HL-60 (cell line): ENCODE results near the gene HIVEP1.

Source experiments
- DNase-seq, 2 experiments: peaks; one replicate each; pipeline ENCODE4 v3.0.0-alpha.2; 2010 to 2020; ENCODE audit warnings: low read depth in 1 of 2, low spot score in 1 of 2
- H3K27ac ChIP-seq: fragments of 250-450 bp; sonication (Bioruptor Pico); replicated peaks from 2 replicates; pipeline ENCODE4 v1.5.1; 2020; ENCODE audit warnings: mild to moderate bottlenecking, moderate library complexity
- H3K27me3 ChIP-seq: fragments of 250-450 bp; sonication (Bioruptor Pico); 2 replicates; pipeline ENCODE4 v1.5.1; 2021; ENCODE audit warnings: mild to moderate bottlenecking, moderate library complexity; ENCODE audit not compliant: insufficient read depth, poor library complexity, severe bottlenecking
- H3K4me3 ChIP-seq: replicated peaks from 2 replicates; pipeline ENCODE4 v1.5.1; 2011; ENCODE audit warnings: mild to moderate bottlenecking, control low read depth, low read length; ENCODE audit not compliant: insufficient read depth
- CTCF ChIP-seq: IDR thresholded peaks from one replicate; pipeline ENCODE4 v1.5.1; 2011; ENCODE audit warnings: low read length, control low read depth, inconsistent platforms; ENCODE audit not compliant: insufficient read depth
- GABPA ChIP-seq: IDR thresholded peaks from 2 replicates; pipeline ENCODE4 v1.6.1; 2012; ENCODE audit warnings: low read depth
- POLR2AphosphoS5 ChIP-seq: IDR thresholded peaks from 2 replicates; pipeline ENCODE4 v1.6.1; 2012; ENCODE audit warnings: low read depth
- SPI1 ChIP-seq: IDR thresholded peaks from 2 replicates; pipeline ENCODE4 v1.6.1; 2012; ENCODE audit warnings: low read depth, mild to moderate bottlenecking, borderline replicate concordance
- TF ChIP-seq, protein P1 (sequence below): IDR thresholded peaks from 2 replicates; pipeline ENCODE4 v1.6.1; 2012; ENCODE audit warnings: low read depth; ENCODE audit not compliant: insufficient replicate concordance

Gene HIVEP1

DNA sequence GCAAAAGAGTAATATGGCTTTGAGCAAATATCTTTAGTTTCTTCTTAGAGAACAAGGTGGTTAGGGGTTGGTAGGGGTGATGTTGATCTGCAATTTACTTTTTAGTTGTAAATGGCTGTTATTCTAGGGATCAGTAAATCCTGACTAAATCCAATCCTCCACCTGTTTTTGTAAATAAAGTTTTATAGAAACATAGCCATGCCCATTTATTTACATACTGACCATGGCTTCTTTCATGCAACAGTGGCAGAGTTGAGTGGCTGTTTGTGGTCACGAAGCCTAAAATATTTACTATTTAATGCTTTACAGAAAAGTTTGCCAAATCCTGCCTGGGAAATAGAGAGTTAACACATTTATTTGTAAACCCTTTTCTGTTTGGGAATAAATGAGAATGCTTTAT, 14.7 kb downstream of the HIVEP1 start:
- no peak for TF ChIP-seq SPI1
- TF ChIP-seq GABPA = no peak
- TF ChIP-seq, protein P1, sequence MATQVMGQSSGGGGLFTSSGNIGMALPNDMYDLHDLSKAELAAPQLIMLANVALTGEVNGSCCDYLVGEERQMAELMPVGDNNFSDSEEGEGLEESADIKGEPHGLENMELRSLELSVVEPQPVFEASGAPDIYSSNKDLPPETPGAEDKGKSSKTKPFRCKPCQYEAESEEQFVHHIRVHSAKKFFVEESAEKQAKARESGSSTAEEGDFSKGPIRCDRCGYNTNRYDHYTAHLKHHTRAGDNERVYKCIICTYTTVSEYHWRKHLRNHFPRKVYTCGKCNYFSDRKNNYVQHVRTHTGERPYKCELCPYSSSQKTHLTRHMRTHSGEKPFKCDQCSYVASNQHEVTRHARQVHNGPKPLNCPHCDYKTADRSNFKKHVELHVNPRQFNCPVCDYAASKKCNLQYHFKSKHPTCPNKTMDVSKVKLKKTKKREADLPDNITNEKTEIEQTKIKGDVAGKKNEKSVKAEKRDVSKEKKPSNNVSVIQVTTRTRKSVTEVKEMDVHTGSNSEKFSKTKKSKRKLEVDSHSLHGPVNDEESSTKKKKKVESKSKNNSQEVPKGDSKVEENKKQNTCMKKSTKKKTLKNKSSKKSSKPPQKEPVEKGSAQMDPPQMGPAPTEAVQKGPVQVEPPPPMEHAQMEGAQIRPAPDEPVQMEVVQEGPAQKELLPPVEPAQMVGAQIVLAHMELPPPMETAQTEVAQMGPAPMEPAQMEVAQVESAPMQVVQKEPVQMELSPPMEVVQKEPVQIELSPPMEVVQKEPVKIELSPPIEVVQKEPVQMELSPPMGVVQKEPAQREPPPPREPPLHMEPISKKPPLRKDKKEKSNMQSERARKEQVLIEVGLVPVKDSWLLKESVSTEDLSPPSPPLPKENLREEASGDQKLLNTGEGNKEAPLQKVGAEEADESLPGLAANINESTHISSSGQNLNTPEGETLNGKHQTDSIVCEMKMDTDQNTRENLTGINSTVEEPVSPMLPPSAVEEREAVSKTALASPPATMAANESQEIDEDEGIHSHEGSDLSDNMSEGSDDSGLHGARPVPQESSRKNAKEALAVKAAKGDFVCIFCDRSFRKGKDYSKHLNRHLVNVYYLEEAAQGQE = no peak
- Histone ChIP-seq H3K4me3 (no peak overlapping the region), H3K27ac (no peak overlapping the region), H3K27me3 (no peaks in the 10 kb centered on the region)
- no peak for DNase-seq

- Histone ChIP-seq H3K27me3 (no peaks in the 10 kb centered on the region), H3K27ac (no peak overlapping the region), H3K4me3 (no peak overlapping the region)
- TF ChIP-seq SPI1 (no peak), GABPA (no peak), POLR2AphosphoS5 (no peak), CTCF (no peak)
- TF ChIP-seq, protein P1 = no peak
- DNase-seq = no peak
These were observed 16.1 kb downstream of the HIVEP1 start for GRCh38 chr6:12028213-12028612.

DNA sequence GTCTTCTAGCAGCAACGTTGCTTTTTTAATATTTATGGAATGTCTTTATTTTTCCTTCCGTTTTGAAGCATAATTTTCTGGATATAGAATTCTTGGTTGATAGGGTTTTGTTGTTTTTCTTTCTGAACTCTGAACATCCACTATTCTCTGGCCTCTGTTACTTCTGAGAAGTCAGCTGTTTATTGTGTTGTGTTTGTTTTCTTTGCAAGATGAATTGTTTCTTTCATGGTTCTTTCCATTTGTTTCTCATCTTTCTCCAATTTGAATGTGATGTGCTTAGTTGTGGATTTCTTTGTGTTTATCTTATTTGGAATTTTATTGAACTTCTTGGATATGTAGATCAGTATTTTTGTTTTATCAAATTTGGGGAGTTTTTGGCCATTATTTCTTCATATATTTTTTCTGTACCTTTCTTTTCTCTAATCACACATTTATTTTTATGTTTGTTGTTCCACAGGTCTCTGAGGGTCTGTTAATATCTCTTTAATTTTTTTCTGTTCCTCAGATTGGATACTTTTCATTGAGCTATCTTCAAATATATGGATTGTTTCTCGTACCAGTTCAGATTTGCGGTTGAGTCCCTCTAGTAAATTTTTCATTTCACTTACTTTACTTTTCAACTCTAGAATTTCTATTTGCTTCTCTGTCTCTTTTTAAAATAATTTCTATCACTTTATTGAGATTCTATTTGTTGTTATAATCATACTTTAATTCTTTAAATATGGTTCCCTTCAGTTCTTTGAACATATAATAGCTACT, 18.0 kb downstream of the HIVEP1 start:
- H3K4me3 ChIP-seq = no peak overlapping the region
- DNase-seq = no peak
- H3K27me3 ChIP-seq = no peaks in the 10 kb centered on the region
- H3K27ac ChIP-seq = no peak overlapping the region
- TF ChIP-seq POLR2AphosphoS5 (no peak), CTCF (no peak), SPI1 (no peak), GABPA (no peak)
- TF ChIP-seq, protein P1 = no peak
